Mammary epithelial cell (primary cell): Measurements from ENCODE around the gene MAP2K3.
"Not testable (repeated sequence)": the region's sequence is repeated elsewhere in the genome, so short reads cannot be mapped to it uniquely, and the experiment has no call there.

ENCODE experiments used
- CTCF ChIP-seq, 2 donors: IDR thresholded peaks in 1 of 2; conservative IDR thresholded peaks in 1 of 2; 2 replicates each; pipeline ENCODE4 v1.5.1; 2011 to 2012; ENCODE audit warnings: inconsistent platforms in 2 of 2, low read length in 2 of 2, mild to moderate bottlenecking in 2 of 2, control low read depth in 1 of 2, low read depth in 1 of 2; ENCODE audit not compliant: insufficient read depth in 1 of 2; ENCODE audit errors: extremely low read depth in 1 of 2
- EZH2 ChIP-seq: IDR thresholded peaks from 2 replicates; pipeline ENCODE4 v1.6.1; 2012; ENCODE audit warnings: low read length, inconsistent platforms, borderline replicate concordance

DNA sequence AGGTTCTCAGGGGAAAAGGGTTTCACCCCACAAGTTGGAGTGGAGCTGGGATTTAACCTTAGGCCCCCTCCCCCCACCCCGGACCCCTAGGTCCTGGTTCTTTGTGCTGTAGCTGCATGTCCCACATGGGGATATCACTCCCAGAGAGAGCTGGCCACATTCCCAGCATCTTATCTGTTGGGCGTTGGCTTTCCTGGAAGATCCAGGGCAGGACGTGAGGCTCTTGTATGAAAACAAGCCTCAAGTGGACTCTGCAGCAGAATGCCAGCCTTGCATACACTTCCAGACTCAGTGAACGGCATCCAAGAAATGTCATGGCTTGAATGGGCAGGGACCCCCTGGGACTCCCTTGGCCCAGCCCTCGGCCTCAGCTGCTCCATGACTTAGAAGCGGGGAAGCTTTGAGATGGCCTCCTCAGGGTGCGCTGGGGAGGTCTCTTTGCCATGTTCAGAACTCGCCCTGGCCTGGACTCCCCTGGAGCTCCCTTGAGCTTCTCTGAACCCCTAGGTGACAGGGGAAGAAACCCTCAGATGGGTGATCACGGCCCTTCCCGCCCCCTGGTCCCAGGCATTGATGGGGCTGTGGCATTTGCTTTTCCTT is 62.2 kb downstream of the MAP2K3 start:
- TF ChIP-seq CTCF (conservative IDR thresholded peaks at IDR 0.05 in 1 of 2, IDR thresholded peaks at IDR 0.05 in 1 of 2; ENCODE audit: extremely low read depth in 1 of 2, insufficient read depth in 1 of 2, low read depth in 1 of 2, low read length in 2 of 2); EZH2: not testable (repeated sequence)
